ENCODE results near the gene UTP3. TPM values are rescaled to one million over a fixed set of nuclear protein-coding genes. Genes with fewer than 3 reads are reported as not detected.

Gene UTP3
- total and polyA plus RNA-seq, 9 of the 15 experiments (the other 6 are each of a cell fraction or from before 2014, with no cell fraction given), result 11.9 to 69.3 (median 34.0) TPM

- DNase-seq (ENCODE audit: extremely low read depth in 1 of 4, low spot score in 3 of 4) (no peak), ATAC-seq (no peak), FAIRE-seq (no peak)
- no peaks in the 10 kb centered on the region for H3K27me3 ChIP-seq (ENCODE audit: control insufficient read depth in 2 of 2, insufficient read depth in 2 of 2, low read length in 2 of 2)
- CTCF ChIA-PET (ENCODE audit: low intra/inter-chr PET ratio), result no interaction called here
- H3K9me3 ChIP-seq (replicated peaks; ENCODE audit: control insufficient read depth, insufficient read depth, low read depth, low read length), result 0 out of 2 replicates have a peak, but pooled peaks cover 2% of the 10 kb centered on the region
- in situ Hi-C loops (cut with MboI), result no loop called here
- H3K9ac ChIP-seq (ENCODE audit: insufficient read depth in 1 of 2, low read depth in 2 of 2, low read length in 2 of 2), result no peak overlapping the region
- H3K4me1 ChIP-seq (replicated peaks in 1 of 2; ENCODE audit: control insufficient read depth in 2 of 2, insufficient read depth in 2 of 2, low read length in 2 of 2), result peaks cover 0 to 7% of the 10 kb centered on the region in 2 experiments; a peak in 2 of 5 replicates
- no peaks in the 10 kb centered on the region for H3K79me2 ChIP-seq (ENCODE audit: control insufficient read depth, insufficient read depth, low read length)
- 43% methylated on average over 5 of the region's 5 CpGs for WGBS (ENCODE audit: insufficient coverage, low coverage, missing lambda C conversion rate)
- H4K20me1 ChIP-seq (replicated peaks; ENCODE audit: control insufficient read depth, insufficient read depth, low read length), result no peaks in the 10 kb centered on the region
- H2AFZ ChIP-seq (ENCODE audit: low read depth, low read length), result no peak overlapping the region
- POLR2A ChIA-PET, result no interaction called here
- H3K36me3 ChIP-seq (ENCODE audit: control insufficient read depth, insufficient read depth, low read length), result no peaks in the 10 kb centered on the region
- no TSS peak for BruUV-seq (replicated peaks)
- H3K9me1 ChIP-seq (ENCODE audit: control insufficient read depth, insufficient read depth, low read length), result no peaks in the 10 kb centered on the region
- H3K27ac ChIP-seq (ENCODE audit: extremely low read depth, low read depth, low read length), result no peak overlapping the region
- no peak overlapping the region for H3K4me2 ChIP-seq (ENCODE audit: insufficient read depth, low read length)
- no peak overlapping the region for H3K4me3 ChIP-seq
- intact Hi-C loops (cut with micrococcal nuclease), result no loop called here
- TF ChIP-seq PRDM10 (IDR thresholded peaks at IDR 0.05; ENCODE audit: partially characterized antibody) (no peak), MAFK (IDR thresholded peaks at IDR 0.05; ENCODE audit: low read length) (peak; percentile 98), MYC (IDR thresholded peaks at IDR 0.05; ENCODE audit: low read depth, low read length) (no peak), MYC (CRISPR knock-in tag; IDR thresholded peaks at IDR 0.05; ENCODE audit: borderline replicate concordance, low read depth) (no peak), ZNF668 (CRISPR knock-in tag; IDR thresholded peaks at IDR 0.05) (no peak), MECOM (CRISPR knock-in tag; IDR thresholded peaks at IDR 0.05) (no peak), RBFOX2 (IDR thresholded peaks at IDR 0.05; ENCODE audit: low read depth, low read length) (no peak), MAFF (IDR thresholded peaks at IDR 0.05; ENCODE audit: low read length) (peak; percentile 98), STAG1 (CRISPR knock-in tag; IDR thresholded peaks at IDR 0.05; ENCODE audit: borderline replicate concordance) (no peak), RERE (CRISPR knock-in tag; IDR thresholded peaks at IDR 0.05; ENCODE audit: borderline replicate concordance) (no peak), ZNF316 (IDR thresholded peaks at IDR 0.05) (peak; percentile 97), ZFP1 (CRISPR knock-in tag; IDR thresholded peaks at IDR 0.05) (no peak)
- TF ChIP-seq, protein P1, sequence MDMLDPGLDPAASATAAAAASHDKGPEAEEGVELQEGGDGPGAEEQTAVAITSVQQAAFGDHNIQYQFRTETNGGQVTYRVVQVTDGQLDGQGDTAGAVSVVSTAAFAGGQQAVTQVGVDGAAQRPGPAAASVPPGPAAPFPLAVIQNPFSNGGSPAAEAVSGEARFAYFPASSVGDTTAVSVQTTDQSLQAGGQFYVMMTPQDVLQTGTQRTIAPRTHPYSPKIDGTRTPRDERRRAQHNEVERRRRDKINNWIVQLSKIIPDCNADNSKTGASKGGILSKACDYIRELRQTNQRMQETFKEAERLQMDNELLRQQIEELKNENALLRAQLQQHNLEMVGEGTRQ (CRISPR knock-in tag; IDR thresholded peaks at IDR 0.05), result no peak
- TF ChIP-seq, protein P2, sequence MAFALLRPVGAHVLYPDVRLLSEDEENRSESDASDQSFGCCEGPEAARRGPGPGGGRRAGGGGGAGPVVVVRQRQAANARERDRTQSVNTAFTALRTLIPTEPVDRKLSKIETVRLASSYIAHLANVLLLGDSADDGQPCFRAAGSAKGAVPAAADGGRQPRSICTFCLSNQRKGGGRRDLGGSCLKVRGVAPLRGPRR (CRISPR knock-in tag; IDR thresholded peaks at IDR 0.05), result no peak
Measured at GRCh38 chr4:70657326-70657725, 31.0 kb upstream of the UTP3 start.

Measured in K562 (cell line).